ENCODE data around the gene CDC14A.

Gene CDC14A

DNA sequence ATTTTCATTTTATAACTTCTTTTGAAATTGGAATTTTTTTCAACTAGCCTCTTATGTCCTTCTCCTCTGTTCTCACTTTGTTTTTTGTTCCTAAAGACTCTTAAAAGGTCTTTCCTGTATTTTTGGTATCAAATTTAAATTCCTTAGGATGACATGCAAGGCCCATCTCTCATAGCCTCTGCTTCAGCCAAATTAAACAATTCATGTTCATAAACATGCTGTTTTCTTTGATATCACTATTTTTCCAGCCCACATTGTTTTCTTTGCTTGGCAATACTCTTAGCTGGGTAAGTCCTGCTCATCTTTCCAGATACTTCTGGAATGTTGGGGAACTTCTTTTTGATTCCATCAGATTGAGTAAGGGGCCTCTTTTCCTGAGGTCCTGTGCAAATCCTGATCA, 129.9 kb downstream of the CDC14A start:
- Mint-ChIP-seq H3K4me1 (ENCODE audit: low read depth) (peaks cover 7% of the 10 kb centered on the region), H3K4me3 (no peak overlapping the region), H3K36me3 (peaks cover 18% of the 10 kb centered on the region), H3K27me3 (no peaks in the 10 kb centered on the region), H3K9me3 (ENCODE audit: low read depth) (no peaks in the 10 kb centered on the region), H3K27ac (no peak overlapping the region)

DNA sequence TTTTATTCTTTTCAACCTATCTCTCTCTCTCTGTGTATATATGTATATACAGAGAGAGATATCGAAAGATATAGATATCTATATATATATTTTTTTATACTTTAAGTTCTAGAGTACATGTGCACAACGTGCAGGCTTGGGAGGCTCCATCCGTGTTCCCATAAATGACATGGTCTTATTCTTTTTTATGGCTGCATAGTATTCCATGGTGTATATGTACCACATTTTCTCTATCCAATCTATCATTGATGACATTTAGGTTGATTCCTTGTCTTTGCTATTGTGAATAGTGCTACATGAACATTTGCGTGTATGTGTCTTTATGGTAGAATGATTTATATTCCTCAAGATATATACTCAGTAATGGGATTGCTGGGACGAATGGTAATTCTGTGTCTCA, 130.4 kb downstream of the CDC14A start:
- peaks cover 18% of the 10 kb centered on the region for H3K36me3 Mint-ChIP-seq
- peak overlapping the region; percentile 16 for H3K27ac Mint-ChIP-seq
- H3K27me3 Mint-ChIP-seq: no peaks in the 10 kb centered on the region
- no peak overlapping the region for H3K4me3 Mint-ChIP-seq
- no peaks in the 10 kb centered on the region for H3K9me3 Mint-ChIP-seq (ENCODE audit: low read depth)
- peaks cover 7% of the 10 kb centered on the region for H3K4me1 Mint-ChIP-seq (ENCODE audit: low read depth)

- peaks cover 6% of the 10 kb centered on the region for H3K4me1 Mint-ChIP-seq (ENCODE audit: low read depth)
- H3K27me3 Mint-ChIP-seq: no peaks in the 10 kb centered on the region
- H3K27ac Mint-ChIP-seq: no peak overlapping the region
Measured at GRCh38 chr1:100483230-100483629, 130.9 kb downstream of the CDC14A start.

GRCh38 chr1:100485855-100486258, 133.6 kb downstream of the CDC14A start:
- Mint-ChIP-seq H3K27me3 (no peaks in the 10 kb centered on the region), H3K36me3 (peaks cover 19% of the 10 kb centered on the region), H3K9me3 (ENCODE audit: low read depth) (no peaks in the 10 kb centered on the region), H3K27ac (peak overlapping the region; percentile 2), H3K4me1 (ENCODE audit: low read depth) (no peaks in the 10 kb centered on the region), H3K4me3 (no peak overlapping the region)

More at GRCh38 chr1:100483230-100483629, 130.9 kb downstream of the CDC14A start:
- no peaks in the 10 kb centered on the region for H3K9me3 Mint-ChIP-seq (ENCODE audit: low read depth)
- H3K36me3 Mint-ChIP-seq: peaks cover 18% of the 10 kb centered on the region
- no peak overlapping the region for H3K4me3 Mint-ChIP-seq

DNA sequence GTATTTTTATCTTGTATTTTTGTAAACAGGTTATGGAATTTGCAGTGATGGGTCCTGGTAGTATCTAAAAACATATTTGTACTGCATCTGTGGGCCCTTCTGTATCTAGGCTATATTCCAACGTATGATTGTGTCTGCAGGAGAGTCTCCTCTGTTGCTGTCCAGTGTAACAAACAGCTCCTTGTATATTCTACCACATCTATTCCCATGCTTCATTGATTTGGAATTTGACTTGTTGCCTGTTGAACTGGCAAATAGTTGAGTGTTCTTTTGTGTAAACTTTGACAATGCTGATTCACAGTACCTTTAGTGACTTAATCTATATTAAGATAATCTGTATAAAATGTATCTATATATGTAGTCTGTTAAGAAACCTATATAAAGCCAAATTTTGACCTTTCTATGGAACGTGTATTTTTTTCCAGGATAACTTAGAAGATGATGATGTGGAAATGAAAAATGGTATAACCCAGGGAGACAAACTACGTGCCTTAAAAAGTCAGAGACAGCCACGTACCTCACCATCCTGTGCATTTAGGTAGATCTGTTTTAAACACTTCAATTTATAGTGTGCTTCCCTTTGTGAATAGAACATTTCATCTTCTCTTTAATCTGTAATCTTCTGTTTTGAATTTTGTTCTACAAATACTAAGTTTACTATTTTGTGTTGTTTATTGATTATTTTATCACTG, 142.2 kb downstream of the CDC14A start:
- H3K36me3 Mint-ChIP-seq: peaks cover 29% of the 10 kb centered on the region
- H3K27ac Mint-ChIP-seq: no peak overlapping the region
- H3K27me3 Mint-ChIP-seq: no peaks in the 10 kb centered on the region

DNA sequence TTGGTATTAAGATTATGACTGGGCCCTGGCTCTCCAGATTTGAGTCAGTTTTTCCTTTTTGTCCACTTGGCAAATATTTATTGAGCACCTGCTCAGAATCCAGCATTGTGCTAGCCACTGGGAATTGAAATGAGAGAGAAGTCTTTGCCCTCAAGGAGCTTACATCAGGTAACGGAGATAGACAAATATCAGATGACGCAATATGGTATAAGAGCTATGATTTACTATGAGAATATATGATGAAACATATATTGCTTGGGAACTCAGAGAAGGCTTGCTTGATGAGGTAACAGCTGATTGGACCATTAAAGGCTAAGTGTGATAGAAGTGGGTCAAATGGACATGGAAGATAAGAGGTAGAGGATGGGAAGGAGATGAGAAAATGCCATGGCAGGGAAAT, 144.6 kb downstream of the CDC14A start:
- Mint-ChIP-seq H3K4me1 (ENCODE audit: low read depth) (no peaks in the 10 kb centered on the region), H3K27ac (no peak overlapping the region), H3K9me3 (ENCODE audit: low read depth) (no peaks in the 10 kb centered on the region), H3K36me3 (peaks cover 31% of the 10 kb centered on the region), H3K4me3 (no peak overlapping the region), H3K27me3 (no peaks in the 10 kb centered on the region)

More for the DNA sequence above, 142.2 kb downstream of the CDC14A start:
- H3K9me3 Mint-ChIP-seq (ENCODE audit: low read depth): no peaks in the 10 kb centered on the region
- H3K4me1 Mint-ChIP-seq (ENCODE audit: low read depth): no peaks in the 10 kb centered on the region
- H3K4me3 Mint-ChIP-seq: no peak overlapping the region

GRCh38 chr1:100497796-100498195, 145.5 kb downstream of the CDC14A start:
- H3K4me1 Mint-ChIP-seq (ENCODE audit: low read depth): no peaks in the 10 kb centered on the region
- no peaks in the 10 kb centered on the region for H3K9me3 Mint-ChIP-seq (ENCODE audit: low read depth)
- no peak overlapping the region for H3K27ac Mint-ChIP-seq
- no peaks in the 10 kb centered on the region for H3K27me3 Mint-ChIP-seq
- H3K36me3 Mint-ChIP-seq: peaks cover 37% of the 10 kb centered on the region
- no peak overlapping the region for H3K4me3 Mint-ChIP-seq

DNA sequence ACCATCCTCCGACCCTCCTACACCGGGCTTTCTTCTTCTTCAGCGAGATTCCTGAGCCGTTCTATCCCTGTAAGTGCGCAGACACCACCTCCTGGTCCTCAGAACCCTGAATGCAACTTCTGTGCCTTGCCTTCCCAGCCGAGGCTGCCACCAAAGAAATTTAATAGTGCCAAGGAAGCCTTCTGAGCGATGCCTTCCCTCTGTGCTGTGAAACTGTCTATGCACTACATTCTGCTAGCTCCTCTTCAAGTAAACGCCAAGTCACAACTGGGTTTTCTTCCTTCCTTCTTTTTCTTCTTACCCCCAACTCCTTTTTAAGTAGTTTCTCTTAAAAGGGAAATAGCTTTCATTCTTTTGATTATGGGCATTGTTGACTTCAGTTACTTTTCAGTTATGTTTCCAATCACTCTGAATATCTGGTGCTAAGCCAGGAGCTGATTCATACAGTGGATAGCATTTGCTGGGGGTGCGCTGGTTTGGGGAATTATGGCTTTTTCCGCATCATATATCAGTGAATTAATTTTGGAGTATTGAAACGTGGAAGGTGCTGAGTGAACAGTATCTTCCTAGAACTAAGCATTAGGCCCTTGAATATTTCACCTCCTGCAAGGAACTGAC, 147.0 kb downstream of the CDC14A start:
- H3K9me3 Mint-ChIP-seq (ENCODE audit: low read depth): no peaks in the 10 kb centered on the region
- no peak overlapping the region for H3K4me3 Mint-ChIP-seq
- H3K27ac Mint-ChIP-seq: peak overlapping the region; percentile 36
- H3K27me3 Mint-ChIP-seq: no peaks in the 10 kb centered on the region
- H3K36me3 Mint-ChIP-seq: peaks cover 45% of the 10 kb centered on the region
- H3K4me1 Mint-ChIP-seq (ENCODE audit: low read depth): peaks cover 1% of the 10 kb centered on the region

GRCh38 chr1:100502052-100502792, 149.9 kb downstream of the CDC14A start:
- H3K27me3 Mint-ChIP-seq: no peaks in the 10 kb centered on the region
- no peak overlapping the region for H3K4me3 Mint-ChIP-seq
- H3K4me1 Mint-ChIP-seq (ENCODE audit: low read depth): peaks cover 1% of the 10 kb centered on the region
- no peak overlapping the region for H3K27ac Mint-ChIP-seq
- peaks cover 43% of the 10 kb centered on the region for H3K36me3 Mint-ChIP-seq
- H3K9me3 Mint-ChIP-seq (ENCODE audit: low read depth): no peaks in the 10 kb centered on the region

GRCh38 chr1:100506217-100506616, 153.9 kb downstream of the CDC14A start:
- H3K9me3 Mint-ChIP-seq (ENCODE audit: low read depth): no peaks in the 10 kb centered on the region
- no peak overlapping the region for H3K4me3 Mint-ChIP-seq
- H3K36me3 Mint-ChIP-seq: peaks cover 27% of the 10 kb centered on the region
- peaks cover 1% of the 10 kb centered on the region for H3K4me1 Mint-ChIP-seq (ENCODE audit: low read depth)
- no peaks in the 10 kb centered on the region for H3K27me3 Mint-ChIP-seq
- H3K27ac Mint-ChIP-seq: no peak overlapping the region

GRCh38 chr1:100510451-100510850, 158.1 kb downstream of the CDC14A start:
- H3K27ac Mint-ChIP-seq: no peak overlapping the region
- peaks cover 9% of the 10 kb centered on the region for H3K36me3 Mint-ChIP-seq
- H3K9me3 Mint-ChIP-seq (ENCODE audit: low read depth): no peaks in the 10 kb centered on the region

GRCh38 chr1:100511058-100511457, 158.8 kb downstream of the CDC14A start:
- Mint-ChIP-seq H3K36me3 (peaks cover 6% of the 10 kb centered on the region), H3K4me1 (ENCODE audit: low read depth) (peaks cover 2% of the 10 kb centered on the region), H3K27ac (no peak overlapping the region), H3K9me3 (ENCODE audit: low read depth) (no peaks in the 10 kb centered on the region), H3K27me3 (no peaks in the 10 kb centered on the region), H3K4me3 (no peak overlapping the region)

More at GRCh38 chr1:100510451-100510850, 158.1 kb downstream of the CDC14A start:
- peaks cover 2% of the 10 kb centered on the region for H3K4me1 Mint-ChIP-seq (ENCODE audit: low read depth)
- no peaks in the 10 kb centered on the region for H3K27me3 Mint-ChIP-seq
- H3K4me3 Mint-ChIP-seq: no peak overlapping the region

GRCh38 chr1:100511773-100512172, 159.5 kb downstream of the CDC14A start:
- Mint-ChIP-seq H3K4me1 (ENCODE audit: low read depth) (peaks cover 2% of the 10 kb centered on the region), H3K4me3 (no peak overlapping the region)

GRCh38 chr1:100512803-100513352, 160.6 kb downstream of the CDC14A start:
- peaks cover 2% of the 10 kb centered on the region for H3K4me1 Mint-ChIP-seq (ENCODE audit: low read depth)
- H3K27ac Mint-ChIP-seq: no peak overlapping the region
- peaks cover 9% of the 10 kb centered on the region for H3K36me3 Mint-ChIP-seq
- no peaks in the 10 kb centered on the region for H3K9me3 Mint-ChIP-seq (ENCODE audit: low read depth)
- H3K27me3 Mint-ChIP-seq: no peaks in the 10 kb centered on the region
- H3K4me3 Mint-ChIP-seq: no peak overlapping the region

More at GRCh38 chr1:100511773-100512172, 159.5 kb downstream of the CDC14A start:
- Mint-ChIP-seq H3K27ac (no peak overlapping the region), H3K27me3 (no peaks in the 10 kb centered on the region), H3K36me3 (peaks cover 6% of the 10 kb centered on the region), H3K9me3 (ENCODE audit: low read depth) (no peaks in the 10 kb centered on the region)

DNA sequence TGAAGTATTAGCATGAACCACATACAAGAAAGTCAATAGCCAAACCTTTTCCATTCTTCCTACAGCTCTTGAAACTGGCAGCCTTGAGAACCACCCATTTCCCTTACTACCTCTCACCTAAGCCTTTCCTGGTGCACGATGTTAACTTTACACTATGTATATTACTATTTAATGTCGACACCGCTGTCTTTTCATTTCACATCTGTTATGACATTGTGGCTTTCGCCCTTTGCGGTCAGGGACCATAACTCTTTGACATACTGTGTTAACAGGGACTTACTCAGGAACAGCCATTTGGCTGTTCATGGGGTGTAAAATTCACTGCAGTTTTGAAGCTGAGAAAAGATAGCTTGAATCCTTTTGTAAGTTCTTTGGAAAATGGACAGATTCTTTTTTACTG, 164.6 kb downstream of the CDC14A start:
- peaks cover 9% of the 10 kb centered on the region for H3K36me3 Mint-ChIP-seq

More for the DNA sequence above, 164.6 kb downstream of the CDC14A start:
- Mint-ChIP-seq H3K9me3 (ENCODE audit: low read depth) (no peaks in the 10 kb centered on the region), H3K27me3 (no peaks in the 10 kb centered on the region), H3K4me3 (no peak overlapping the region), H3K27ac (peak overlapping the region; percentile 23), H3K4me1 (ENCODE audit: low read depth) (peaks cover 2% of the 10 kb centered on the region)
